ENCODE measurements around the gene TMEM52B.
"Not testable (repeated sequence)": the region's sequence is repeated elsewhere in the genome, so short reads cannot be mapped to it uniquely, and the experiment has no call there.

Gene TMEM52B

GRCh38 chr12:10184261-10184843 lies 5.5 kb downstream of the TMEM52B start:
- H3K4me1 Mint-ChIP-seq (ENCODE audit: low read depth): no peaks in the 10 kb centered on the region
- H3K27ac Mint-ChIP-seq: no peak overlapping the region
- H3K36me3 Mint-ChIP-seq (ENCODE audit: low read depth): no peaks in the 10 kb centered on the region
- H3K4me3 Mint-ChIP-seq: no peak overlapping the region
- H3K9me3 Mint-ChIP-seq: no peaks in the 10 kb centered on the region
- H3K27me3 Mint-ChIP-seq (ENCODE audit: low read depth): peaks cover 22% of the 10 kb centered on the region
- no peak for DNase-seq (ENCODE audit: low spot score)

GRCh38 chr12:10186299-10186698 lies 7.5 kb downstream of the TMEM52B start:
- no peak overlapping the region for H3K27ac Mint-ChIP-seq
- H3K27me3 Mint-ChIP-seq (ENCODE audit: low read depth): peaks cover 33% of the 10 kb centered on the region
- no peak overlapping the region for H3K4me3 Mint-ChIP-seq
- H3K4me1 Mint-ChIP-seq (ENCODE audit: low read depth): peaks cover 7% of the 10 kb centered on the region
- no peaks in the 10 kb centered on the region for H3K36me3 Mint-ChIP-seq (ENCODE audit: low read depth)
- no peak for DNase-seq (ENCODE audit: low spot score)
- H3K9me3 Mint-ChIP-seq: no peaks in the 10 kb centered on the region

- H3K36me3 Mint-ChIP-seq (ENCODE audit: low read depth); H3K9me3 Mint-ChIP-seq; H3K27ac Mint-ChIP-seq; H3K4me1 Mint-ChIP-seq (ENCODE audit: low read depth); H3K4me3 Mint-ChIP-seq; DNase-seq (ENCODE audit: low spot score): not testable (repeated sequence)
- peaks cover 33% of the 10 kb centered on the region for H3K27me3 Mint-ChIP-seq (ENCODE audit: low read depth)
Measured at GRCh38 chr12:10186958-10187357, 8.1 kb downstream of the TMEM52B start.

GRCh38 chr12:10189653-10190052 lies 10.8 kb downstream of the TMEM52B start:
- Mint-ChIP-seq H3K36me3 (ENCODE audit: low read depth) (no peaks in the 10 kb centered on the region), H3K9me3 (no peaks in the 10 kb centered on the region), H3K4me3 (no peak overlapping the region), H3K27ac (no peak overlapping the region), H3K27me3 (ENCODE audit: low read depth) (peaks cover 29% of the 10 kb centered on the region), H3K4me1 (ENCODE audit: low read depth) (peaks cover 7% of the 10 kb centered on the region)
- no peak for DNase-seq (ENCODE audit: low spot score)

- Mint-ChIP-seq H3K27me3 (ENCODE audit: low read depth) (peaks cover 27% of the 10 kb centered on the region), H3K9me3 (no peaks in the 10 kb centered on the region), H3K4me3 (no peak overlapping the region), H3K4me1 (ENCODE audit: low read depth) (peaks cover 7% of the 10 kb centered on the region), H3K27ac (no peak overlapping the region), H3K36me3 (ENCODE audit: low read depth) (no peaks in the 10 kb centered on the region)
- DNase-seq (ENCODE audit: low spot score): peak; percentile 30
Measured at GRCh38 chr12:10190558-10191388, 11.9 kb downstream of the TMEM52B start.

- no peak for DNase-seq (ENCODE audit: low spot score)
Measured at GRCh38 chr12:10191865-10192264, 13.0 kb downstream of the TMEM52B start.

GRCh38 chr12:10194160-10194670 lies 15.4 kb downstream of the TMEM52B start:
- Mint-ChIP-seq H3K9me3 (no peaks in the 10 kb centered on the region), H3K27ac (no peak overlapping the region), H3K4me1 (ENCODE audit: low read depth) (peaks cover 9% of the 10 kb centered on the region), H3K4me3 (no peak overlapping the region), H3K27me3 (ENCODE audit: low read depth) (peaks cover 28% of the 10 kb centered on the region), H3K36me3 (ENCODE audit: low read depth) (no peaks in the 10 kb centered on the region)
- no peak for DNase-seq (ENCODE audit: low spot score)

More at GRCh38 chr12:10191865-10192264, 13.0 kb downstream of the TMEM52B start:
- Mint-ChIP-seq H3K4me3 (no peak overlapping the region), H3K27me3 (ENCODE audit: low read depth) (peaks cover 27% of the 10 kb centered on the region), H3K36me3 (ENCODE audit: low read depth) (no peaks in the 10 kb centered on the region), H3K4me1 (ENCODE audit: low read depth) (peaks cover 9% of the 10 kb centered on the region), H3K9me3 (no peaks in the 10 kb centered on the region), H3K27ac (no peak overlapping the region)

DNA sequence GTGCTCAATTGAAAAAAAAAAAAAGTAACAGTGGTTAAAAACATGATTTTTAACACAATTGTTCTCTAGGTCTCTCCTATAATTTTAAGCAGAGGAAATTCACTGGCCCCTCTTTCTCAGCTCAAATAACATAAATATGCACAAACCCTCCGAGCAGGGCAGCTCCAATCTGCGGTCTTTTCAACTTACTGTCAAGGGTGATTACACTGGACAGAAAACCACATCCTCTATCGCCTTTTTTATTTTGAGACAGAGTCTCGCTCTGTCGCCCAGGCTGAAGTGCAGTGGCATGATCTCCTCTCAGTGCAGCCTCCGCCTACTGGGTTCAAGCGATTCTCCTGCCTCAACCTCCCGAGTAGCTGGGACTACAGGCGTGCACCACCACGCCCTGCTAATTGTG lies 17.4 kb downstream of the TMEM52B start:
- H3K4me3 Mint-ChIP-seq: no peak overlapping the region
- H3K27ac Mint-ChIP-seq: no peak overlapping the region
- peaks cover 17% of the 10 kb centered on the region for H3K27me3 Mint-ChIP-seq (ENCODE audit: low read depth)

GRCh38 chr12:10197879-10198278 lies 19.0 kb downstream of the TMEM52B start:
- peaks cover 17% of the 10 kb centered on the region for H3K27me3 Mint-ChIP-seq (ENCODE audit: low read depth)
- H3K36me3 Mint-ChIP-seq (ENCODE audit: low read depth): no peaks in the 10 kb centered on the region
- H3K4me3 Mint-ChIP-seq: no peak overlapping the region
- no peak overlapping the region for H3K27ac Mint-ChIP-seq
- DNase-seq (ENCODE audit: low spot score): no peak
- peaks cover 3% of the 10 kb centered on the region for H3K4me1 Mint-ChIP-seq (ENCODE audit: low read depth)
- no peaks in the 10 kb centered on the region for H3K9me3 Mint-ChIP-seq

More for the DNA sequence above, 17.4 kb downstream of the TMEM52B start:
- no peak for DNase-seq (ENCODE audit: low spot score)
- H3K36me3 Mint-ChIP-seq (ENCODE audit: low read depth): no peaks in the 10 kb centered on the region
- H3K4me1 Mint-ChIP-seq (ENCODE audit: low read depth): peaks cover 3% of the 10 kb centered on the region
- H3K9me3 Mint-ChIP-seq: no peaks in the 10 kb centered on the region

DNA sequence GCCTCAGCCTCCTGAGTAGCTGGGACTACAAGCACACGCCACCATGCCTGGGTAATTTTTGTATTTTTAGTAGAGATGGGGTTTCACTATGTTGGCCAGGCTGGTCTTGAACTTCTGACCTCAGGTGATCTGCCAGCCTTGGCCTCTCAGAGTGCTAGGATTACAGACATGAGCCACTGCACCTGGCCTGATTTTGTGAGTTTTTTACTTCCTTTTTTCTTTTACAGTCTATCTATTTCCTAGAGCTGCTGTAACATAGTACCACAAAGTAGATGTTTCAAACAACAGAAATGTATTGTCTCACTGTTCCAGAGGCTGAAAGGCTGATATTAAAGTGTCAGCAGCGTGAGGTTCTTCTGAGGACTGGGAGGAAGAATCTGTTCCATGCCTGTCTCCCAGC lies 25.7 kb downstream of the TMEM52B start:
- not testable (repeated sequence) for H3K27ac Mint-ChIP-seq; DNase-seq (ENCODE audit: low spot score); H3K4me1 Mint-ChIP-seq (ENCODE audit: low read depth); H3K36me3 Mint-ChIP-seq (ENCODE audit: low read depth); H3K4me3 Mint-ChIP-seq; H3K9me3 Mint-ChIP-seq
- peaks cover 26% of the 10 kb centered on the region for H3K27me3 Mint-ChIP-seq (ENCODE audit: low read depth)

GRCh38 chr12:10205220-10205807 lies 26.5 kb downstream of the TMEM52B start:
- H3K9me3 Mint-ChIP-seq: no peaks in the 10 kb centered on the region

DNA sequence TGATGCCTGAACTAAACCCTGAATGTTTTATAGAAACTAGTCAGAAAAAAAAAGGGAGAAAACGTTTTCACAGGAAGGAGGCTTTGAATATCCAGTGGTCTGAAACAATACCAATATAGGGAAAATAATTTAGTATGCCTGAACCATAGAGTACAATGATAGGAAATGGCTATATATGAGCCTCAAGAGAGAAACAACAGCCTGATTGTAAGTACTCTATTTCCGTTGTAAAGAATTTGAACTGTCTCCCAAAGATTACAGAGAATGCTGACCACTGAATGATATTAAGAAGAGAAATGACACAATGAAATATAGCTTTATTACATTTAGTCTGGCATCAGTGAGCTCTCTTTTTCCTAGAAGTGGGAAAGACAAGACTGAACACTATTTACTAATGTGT lies 28.3 kb downstream of the TMEM52B start:
- H3K27ac Mint-ChIP-seq: no peak overlapping the region
- H3K27me3 Mint-ChIP-seq (ENCODE audit: low read depth): peaks cover 26% of the 10 kb centered on the region
- peaks cover 2% of the 10 kb centered on the region for H3K4me1 Mint-ChIP-seq (ENCODE audit: low read depth)
- H3K4me3 Mint-ChIP-seq: no peak overlapping the region
- no peaks in the 10 kb centered on the region for H3K36me3 Mint-ChIP-seq (ENCODE audit: low read depth)
- no peak for DNase-seq (ENCODE audit: low spot score)
- H3K9me3 Mint-ChIP-seq: no peaks in the 10 kb centered on the region

More at GRCh38 chr12:10205220-10205807, 26.5 kb downstream of the TMEM52B start:
- no peaks in the 10 kb centered on the region for H3K36me3 Mint-ChIP-seq (ENCODE audit: low read depth)
- H3K27me3 Mint-ChIP-seq (ENCODE audit: low read depth): peaks cover 26% of the 10 kb centered on the region
- no peak overlapping the region for H3K27ac Mint-ChIP-seq
- H3K4me3 Mint-ChIP-seq: no peak overlapping the region
- H3K4me1 Mint-ChIP-seq (ENCODE audit: low read depth): no peaks in the 10 kb centered on the region
- no peak for DNase-seq (ENCODE audit: low spot score)

GRCh38 chr12:10210225-10210624 lies 31.4 kb downstream of the TMEM52B start:
- Mint-ChIP-seq H3K36me3 (ENCODE audit: low read depth) (no peaks in the 10 kb centered on the region), H3K27me3 (ENCODE audit: low read depth) (peaks cover 24% of the 10 kb centered on the region), H3K4me1 (ENCODE audit: low read depth) (peaks cover 25% of the 10 kb centered on the region), H3K27ac (no peak overlapping the region), H3K9me3 (no peaks in the 10 kb centered on the region), H3K4me3 (no peak overlapping the region)
- DNase-seq (ENCODE audit: low spot score): no peak
